Measurements from ENCODE around the gene ERMARD. TPM values are rescaled to one million over a fixed set of nuclear protein-coding genes. Genes with fewer than 3 reads are reported as not detected.

The ERMARD gene
- total and polyA plus RNA-seq, 2 donors (not counting 3 experiments of a cell fraction or from before 2014, with no cell fraction given): 23.8 to 36.4 TPM

DNA sequence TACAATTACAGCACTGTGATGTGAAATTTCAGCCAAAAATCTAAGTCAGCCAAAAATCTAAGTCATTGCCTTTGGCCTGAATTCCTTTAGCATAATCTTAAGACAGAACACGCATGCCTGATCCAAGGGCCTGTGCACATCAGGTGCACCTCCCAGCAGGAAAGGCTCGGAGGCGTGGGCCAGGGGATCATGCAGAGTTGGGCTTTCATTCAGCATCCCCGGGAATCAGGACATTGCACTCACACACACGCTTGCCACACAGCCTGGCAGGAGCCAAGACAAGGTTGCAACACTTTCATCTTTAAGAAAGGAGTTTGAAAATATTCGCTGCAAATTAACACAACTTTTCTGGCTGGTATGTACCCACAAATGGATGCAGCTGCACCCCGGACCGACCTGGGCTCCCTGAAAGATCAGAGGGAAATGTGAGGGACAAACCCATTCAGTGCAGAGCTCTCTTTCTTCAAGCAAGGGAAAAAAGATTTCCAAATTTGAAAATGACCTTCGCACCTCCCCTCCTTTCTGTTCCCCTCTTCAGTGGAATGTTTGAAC, 48.8 kb downstream of the ERMARD start:
- no peaks in the 10 kb centered on the region for H4K20me1 ChIP-seq (replicated peaks; ENCODE audit: control insufficient read depth, extremely low read depth, insufficient read depth, low read length)
- no peak overlapping the region for H2AFZ ChIP-seq (ENCODE audit: low read depth, low read length)
- no peak overlapping the region for H3K4me3 ChIP-seq (replicated peaks in 1 of 3; ENCODE audit: insufficient read depth in 1 of 3, low read depth in 1 of 3, low read length in 3 of 3)
- no peak for TF ChIP-seq JUN (IDR thresholded peaks at IDR 0.05; ENCODE audit: borderline replicate concordance, insufficient read depth, insufficient read length, low read depth)
- no peak for TF ChIP-seq POLR2A (IDR thresholded peaks at IDR 0.05; ENCODE audit: low read depth, low read length)
- no peak for TF ChIP-seq GATA2 (IDR thresholded peaks at IDR 0.05; ENCODE audit: insufficient read depth, insufficient read length, low read depth, low read length)
- TF ChIP-seq POLR2AphosphoS5 (IDR thresholded peaks at IDR 0.05; ENCODE audit: insufficient read depth, low read depth, low read length): no peak
- TF ChIP-seq MYC (IDR thresholded peaks at IDR 0.05; ENCODE audit: low read depth, low read length): no peak
- TF ChIP-seq, protein P1, sequence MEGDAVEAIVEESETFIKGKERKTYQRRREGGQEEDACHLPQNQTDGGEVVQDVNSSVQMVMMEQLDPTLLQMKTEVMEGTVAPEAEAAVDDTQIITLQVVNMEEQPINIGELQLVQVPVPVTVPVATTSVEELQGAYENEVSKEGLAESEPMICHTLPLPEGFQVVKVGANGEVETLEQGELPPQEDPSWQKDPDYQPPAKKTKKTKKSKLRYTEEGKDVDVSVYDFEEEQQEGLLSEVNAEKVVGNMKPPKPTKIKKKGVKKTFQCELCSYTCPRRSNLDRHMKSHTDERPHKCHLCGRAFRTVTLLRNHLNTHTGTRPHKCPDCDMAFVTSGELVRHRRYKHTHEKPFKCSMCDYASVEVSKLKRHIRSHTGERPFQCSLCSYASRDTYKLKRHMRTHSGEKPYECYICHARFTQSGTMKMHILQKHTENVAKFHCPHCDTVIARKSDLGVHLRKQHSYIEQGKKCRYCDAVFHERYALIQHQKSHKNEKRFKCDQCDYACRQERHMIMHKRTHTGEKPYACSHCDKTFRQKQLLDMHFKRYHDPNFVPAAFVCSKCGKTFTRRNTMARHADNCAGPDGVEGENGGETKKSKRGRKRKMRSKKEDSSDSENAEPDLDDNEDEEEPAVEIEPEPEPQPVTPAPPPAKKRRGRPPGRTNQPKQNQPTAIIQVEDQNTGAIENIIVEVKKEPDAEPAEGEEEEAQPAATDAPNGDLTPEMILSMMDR (IDR thresholded peaks at IDR 0.05; ENCODE audit: extremely low read depth in 1 of 2, insufficient read depth in 1 of 2, low read depth in 1 of 2, low read length in 2 of 2): no peak
- TF ChIP-seq FOS (IDR thresholded peaks at IDR 0.05; ENCODE audit: borderline replicate concordance, insufficient read depth, low read length): no peak
- no peak for TF ChIP-seq EZH2 (IDR thresholded peaks at IDR 0.05; ENCODE audit: borderline replicate concordance, low read depth, low read length, severe bottlenecking)
- no peak for FAIRE-seq
- no peak for DNase-seq (ENCODE audit: low read depth, low spot score)
- dilution Hi-C loops (cut with MboI; ENCODE audit: extremely low pct_ligation_motif_present, low sequenced_read_pairs) (no loop called here), intact Hi-C loops (cut with micrococcal nuclease) (no loop called here)
- ChIA-PET CTCF (interaction anchor here (0.5 to 3.4 kb wide), 3 partner anchors 10 to 717 kb away, joined by 3 to 14 read pairs (median 3); no protein-coding TSS in a partner anchor), POLR2A (no interaction called here)
- H3K4me1 ChIP-seq (ENCODE audit: control insufficient read depth, extremely low read depth, insufficient read depth, low read length): no peaks in the 10 kb centered on the region
- no peak overlapping the region for H3K4me2 ChIP-seq (ENCODE audit: insufficient read depth, low read length)
- no peak overlapping the region for H3K27ac ChIP-seq (ENCODE audit: insufficient read depth, low read depth, low read length)
- peaks cover under 1 to 16% of the 10 kb centered on the region in 2 experiments for H3K27me3 ChIP-seq (ENCODE audit: control insufficient read depth in 2 of 2, insufficient read depth in 2 of 2, low read length in 2 of 2)
- no peaks in the 10 kb centered on the region for H3K36me3 ChIP-seq (ENCODE audit: control insufficient read depth in 2 of 2, extremely low read depth in 1 of 2, insufficient read depth in 2 of 2, low read length in 2 of 2)
- BruUV-seq (replicated peaks): no TSS peak
- H3K9me3 ChIP-seq (replicated peaks; ENCODE audit: control insufficient read depth, insufficient read depth, low read length): no peaks in the 10 kb centered on the region
- H3K79me2 ChIP-seq (ENCODE audit: control insufficient read depth, insufficient read depth, low read length): no peaks in the 10 kb centered on the region
- H3K9me1 ChIP-seq (replicated peaks; ENCODE audit: control insufficient read depth, extremely low read depth, insufficient read depth, low read length): no peaks in the 10 kb centered on the region
- no peak overlapping the region for H3K9ac ChIP-seq (replicated peaks; ENCODE audit: extremely low read depth, insufficient read depth, low read length)

All from endothelial cell of umbilical vein (primary cell).